Liver (tissue), 9 donors: ENCODE measurements around the gene PLCB4. TPM values are rescaled to one million over a fixed set of nuclear protein-coding genes. Genes with fewer than 3 reads are reported as not detected.

Experiments used
- DNase-seq: peaks from one replicate; pipeline ENCODE4 v3.0.0-alpha.2; 2017; ENCODE audit warnings: low spot score
- H3K27ac ChIP-seq, 2 donors: one replicate each; pipeline ENCODE4 v1.7.0; 2013; ENCODE audit warnings: inconsistent platforms in 2 of 2, low read length in 2 of 2, control low read depth in 1 of 2, low read depth in 1 of 2, mild to moderate bottlenecking in 1 of 2
- H3K27me3 ChIP-seq, 4 donors: one replicate each; pipeline versions ENCODE4 v1.6.1 to v1.7.0; 2013; ENCODE audit warnings: low read length in 3 of 4, inconsistent platforms in 1 of 4, mild to moderate bottlenecking in 1 of 4, moderate library complexity in 1 of 4; ENCODE audit not compliant: control insufficient read depth in 4 of 4, insufficient read depth in 4 of 4
- H3K36me3 ChIP-seq, 4 donors: one replicate each; pipeline versions ENCODE4 v1.6.1 to v1.7.0; 2013; ENCODE audit warnings: low read length in 3 of 4, mild to moderate bottlenecking in 3 of 4, low read depth in 1 of 4, moderate library complexity in 1 of 4; ENCODE audit not compliant: control insufficient read depth in 4 of 4, insufficient read depth in 3 of 4
- H3K4me1 ChIP-seq, 4 donors: one replicate each; pipeline versions ENCODE4 v1.6.1 to v1.7.0; 2013; ENCODE audit warnings: low read length in 3 of 4, mild to moderate bottlenecking in 3 of 4, moderate library complexity in 1 of 4; ENCODE audit not compliant: control insufficient read depth in 4 of 4, insufficient read depth in 4 of 4
- H3K4me3 ChIP-seq, 3 donors: one replicate each; pipeline versions ENCODE4 v1.6.1 to v1.7.0; 2013; ENCODE audit warnings: low read length in 3 of 3, control low read depth in 1 of 3, low read depth in 1 of 3, mild to moderate bottlenecking in 1 of 3
- H3K9ac ChIP-seq, 2 donors: one replicate each; pipeline ENCODE4 v1.7.0; 2013; ENCODE audit warnings: low read length in 2 of 2, mild to moderate bottlenecking in 2 of 2, moderate library complexity in 2 of 2, control low read depth in 1 of 2, low read depth in 1 of 2
- H3K9me3 ChIP-seq, 4 donors: one replicate each; pipeline versions ENCODE4 v1.6.1 to v1.7.0; 2013; ENCODE audit warnings: low read length in 3 of 4; ENCODE audit not compliant: control insufficient read depth in 4 of 4
- ATF3 ChIP-seq: IDR thresholded peaks from 2 replicates; pipeline ENCODE4 v1.6.1; 2016; ENCODE audit warnings: antibody characterized with exemption
- EGR1 ChIP-seq, 2 donors: IDR thresholded peaks; 2 replicates each; pipeline ENCODE4 v1.6.1; 2016 to 2018; ENCODE audit warnings: antibody characterized with exemption in 2 of 2, low read depth in 2 of 2
- FOXA1 ChIP-seq: IDR thresholded peaks from 2 replicates; pipeline ENCODE4 v1.6.1; 2016; ENCODE audit warnings: antibody characterized with exemption
- FOXA2 ChIP-seq: IDR thresholded peaks from 2 replicates; pipeline ENCODE4 v1.6.1; 2016; ENCODE audit warnings: antibody characterized with exemption
- GABPA ChIP-seq, 2 donors: IDR thresholded peaks in 1 of 2; conservative IDR thresholded peaks in 1 of 2; 2 replicates each; pipeline ENCODE4 v1.6.1; 2016; ENCODE audit warnings: antibody characterized with exemption in 2 of 2, mild to moderate bottlenecking in 1 of 2, moderate library complexity in 1 of 2
- HNF4A ChIP-seq, 2 donors: conservative IDR thresholded peaks; 2 replicates each; pipeline ENCODE4 v1.6.1; 2016; ENCODE audit warnings: antibody characterized with exemption in 2 of 2, mild to moderate bottlenecking in 2 of 2
- HNF4G ChIP-seq: IDR thresholded peaks from 2 replicates; pipeline ENCODE4 v1.6.1; 2016; ENCODE audit warnings: antibody characterized with exemption
- JUND ChIP-seq, 2 donors: IDR thresholded peaks; 2 replicates each; pipeline ENCODE4 v1.6.1; 2016; ENCODE audit warnings: antibody characterized with exemption in 2 of 2
- NR2F2 ChIP-seq: IDR thresholded peaks from 2 replicates; pipeline ENCODE4 v1.6.1; 2016; ENCODE audit warnings: antibody characterized with exemption
- RAD21 ChIP-seq, 2 donors: IDR thresholded peaks; 2 replicates each; pipeline ENCODE4 v1.6.1; 2016; ENCODE audit warnings: antibody characterized with exemption in 2 of 2, mild to moderate bottlenecking in 2 of 2
- RXRA ChIP-seq, 2 donors: IDR thresholded peaks; 2 replicates each; pipeline ENCODE4 v1.6.1; 2017 to 2018; ENCODE audit warnings: antibody characterized with exemption in 2 of 2, mild to moderate bottlenecking in 1 of 2
- SP1 ChIP-seq: IDR thresholded peaks from 2 replicates; pipeline ENCODE4 v1.6.1; 2018; ENCODE audit warnings: antibody characterized with exemption, mild to moderate bottlenecking
- TAF1 ChIP-seq: conservative IDR thresholded peaks from 2 replicates; pipeline ENCODE4 v1.6.1; 2016; ENCODE audit warnings: antibody characterized with exemption, mild to moderate bottlenecking
- YY1 ChIP-seq: IDR thresholded peaks from 2 replicates; pipeline ENCODE4 v1.6.1; 2016; ENCODE audit warnings: antibody characterized with exemption, mild to moderate bottlenecking
- ZBTB33 ChIP-seq: IDR thresholded peaks from 2 replicates; pipeline ENCODE4 v1.6.1; 2016; ENCODE audit warnings: antibody characterized with exemption
- WGBS: extraction: QIAGEN DNeasy Blood & Tissue Kit; methylation state at CpG from one replicate; pipeline ENCODE4 v1.1.7; 2013; 5-methylcytosine and 5-hydroxymethylcytosine counted together
- polyA plus RNA-seq, 2 donors: library from polyadenylated mRNA; stranded (reverse) in 1 of 2; unstranded in 1 of 2; fragments of 200-250 nt in 1 of 2; fragments of >200 nt in 1 of 2; fragmentation: Nextera tagmentation in 1 of 2; extraction: Ambion mirVana in 1 of 2; gene quantifications; one replicate each; pipeline versions ENCODE4 v1.2.1 to v1.2.3, GENCODE V29; 2013 to 2015
- total RNA-seq, 2 donors: library from RNA; depleted of rRNA; stranded (reverse); fragments of >200 nt; gene quantifications; one replicate each; pipeline ENCODE4 v1.2.3, GENCODE V29; 2014
- TF ChIP-seq, protein P1 (sequence below): fragments of 150-350 bp; IDR thresholded peaks from 2 replicates; pipeline ENCODE4 v1.5.1; 2017; ENCODE audit warnings: improper control_type of control experiment, low read depth, low read length; ENCODE audit not compliant: missing input control
- TF ChIP-seq, protein P2 (sequence below): IDR thresholded peaks from 2 replicates; pipeline ENCODE4 v1.6.1; 2016; ENCODE audit warnings: antibody characterized with exemption
- donor health status: healthy.
- donor health status: healthy.
- donor health status: healthy.
- donor health status: healthy.
- donor health status: healthy.

Gene PLCB4
- total and polyA plus RNA-seq, 4 donors, result 0.14 to 0.67 (median 0.30) TPM

- no peak for DNase-seq
- Histone ChIP-seq H3K9me3 (no peaks in the 10 kb centered on the region), H3K4me3 (no peak overlapping the region), H3K36me3 (no peaks in the 10 kb centered on the region), H3K4me1 (no peaks in the 10 kb centered on the region), H3K27me3 (peaks cover 0 to 3% (median 0%) of the 10 kb centered on the region in 4 donors), H3K27ac (no peak overlapping the region), H3K9ac (no peak overlapping the region)
- 74% methylated on average over 4 of the region's 4 CpGs for WGBS
- TF ChIP-seq SP1 (no peak), RAD21 (IDR thresholded peaks at IDR 0.05) (no peak), JUND (IDR thresholded peaks at IDR 0.05) (no peak), NR2F2 (no peak), FOXA2 (no peak), HNF4A (conservative IDR thresholded peaks at IDR 0.05) (no peak)
- TF ChIP-seq, protein P1, sequence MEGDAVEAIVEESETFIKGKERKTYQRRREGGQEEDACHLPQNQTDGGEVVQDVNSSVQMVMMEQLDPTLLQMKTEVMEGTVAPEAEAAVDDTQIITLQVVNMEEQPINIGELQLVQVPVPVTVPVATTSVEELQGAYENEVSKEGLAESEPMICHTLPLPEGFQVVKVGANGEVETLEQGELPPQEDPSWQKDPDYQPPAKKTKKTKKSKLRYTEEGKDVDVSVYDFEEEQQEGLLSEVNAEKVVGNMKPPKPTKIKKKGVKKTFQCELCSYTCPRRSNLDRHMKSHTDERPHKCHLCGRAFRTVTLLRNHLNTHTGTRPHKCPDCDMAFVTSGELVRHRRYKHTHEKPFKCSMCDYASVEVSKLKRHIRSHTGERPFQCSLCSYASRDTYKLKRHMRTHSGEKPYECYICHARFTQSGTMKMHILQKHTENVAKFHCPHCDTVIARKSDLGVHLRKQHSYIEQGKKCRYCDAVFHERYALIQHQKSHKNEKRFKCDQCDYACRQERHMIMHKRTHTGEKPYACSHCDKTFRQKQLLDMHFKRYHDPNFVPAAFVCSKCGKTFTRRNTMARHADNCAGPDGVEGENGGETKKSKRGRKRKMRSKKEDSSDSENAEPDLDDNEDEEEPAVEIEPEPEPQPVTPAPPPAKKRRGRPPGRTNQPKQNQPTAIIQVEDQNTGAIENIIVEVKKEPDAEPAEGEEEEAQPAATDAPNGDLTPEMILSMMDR, result no peak
- TF ChIP-seq, protein P2, sequence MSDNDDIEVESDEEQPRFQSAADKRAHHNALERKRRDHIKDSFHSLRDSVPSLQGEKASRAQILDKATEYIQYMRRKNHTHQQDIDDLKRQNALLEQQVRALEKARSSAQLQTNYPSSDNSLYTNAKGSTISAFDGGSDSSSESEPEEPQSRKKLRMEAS, result no peak
These were observed 43.2 kb upstream of the PLCB4 start for GRCh38 chr20:9025643-9026042.

DNA sequence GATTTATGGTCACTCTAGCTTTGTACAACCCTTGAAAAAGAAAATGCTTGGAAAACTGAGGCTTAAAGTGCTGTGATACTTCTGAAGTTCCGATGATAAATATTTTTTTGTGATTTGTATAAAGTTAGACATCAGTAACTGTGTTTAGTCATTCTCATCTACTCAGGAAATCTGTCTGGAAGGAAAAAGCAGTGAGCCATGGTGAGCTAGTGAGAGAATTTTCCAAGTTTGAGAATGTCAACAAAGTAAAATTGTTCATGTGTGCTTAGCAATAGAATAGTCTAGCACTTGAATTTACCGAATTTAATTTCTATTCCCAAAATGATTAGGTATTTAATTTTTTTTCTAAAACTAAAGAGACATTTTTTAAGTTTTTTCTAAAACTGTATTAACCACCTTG lies 41.3 kb upstream of the PLCB4 start:
- WGBS, result 63% methylated on average over 2 of the region's 2 CpGs
- H3K36me3 ChIP-seq, result no peaks in the 10 kb centered on the region
- no peak overlapping the region for H3K4me3 ChIP-seq
- H3K27me3 ChIP-seq, result peaks cover 0 to 3% (median 0%) of the 10 kb centered on the region in 4 donors
- no peak overlapping the region for H3K9ac ChIP-seq
- no peaks in the 10 kb centered on the region for H3K9me3 ChIP-seq
- no peak overlapping the region for H3K27ac ChIP-seq
- DNase-seq, result no peak
- TF ChIP-seq SP1 (no peak), YY1 (no peak), HNF4A (conservative IDR thresholded peaks at IDR 0.05) (no peak), NR2F2 (no peak), RAD21 (IDR thresholded peaks at IDR 0.05) (no peak), JUND (IDR thresholded peaks at IDR 0.05) (no peak), FOXA1 (no peak), TAF1 (no peak)
- TF ChIP-seq, protein P1, result no peak
- no peaks in the 10 kb centered on the region for H3K4me1 ChIP-seq

DNA sequence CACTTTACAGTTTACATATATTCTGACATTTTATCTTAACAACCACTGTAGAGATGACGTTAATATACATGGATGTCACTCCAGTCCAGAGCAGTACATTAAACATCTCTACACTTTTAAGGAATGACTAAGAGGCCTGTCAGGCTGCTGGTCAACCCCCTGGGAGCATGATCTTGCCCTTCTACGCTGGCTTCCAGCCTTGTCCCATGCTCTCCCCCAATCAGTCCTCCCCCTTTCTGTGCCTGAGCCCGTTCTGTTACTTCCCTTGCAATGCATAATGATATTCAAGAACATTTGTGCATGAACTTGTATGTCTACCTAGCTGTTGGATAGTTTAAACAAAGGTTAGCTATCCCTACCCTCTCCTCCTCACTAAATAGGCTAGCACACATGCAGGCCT lies 40.5 kb upstream of the PLCB4 start:
- WGBS, result 73% methylated on average over 3 of the region's 3 CpGs
- no peak overlapping the region for H3K9ac ChIP-seq
- no peaks in the 10 kb centered on the region for H3K27me3 ChIP-seq
- no peaks in the 10 kb centered on the region for H3K36me3 ChIP-seq
- TF ChIP-seq JUND (IDR thresholded peaks at IDR 0.05), result no peak
- TF ChIP-seq, protein P2, result no peak
- no peak for TF ChIP-seq FOXA2
- TF ChIP-seq EGR1 (IDR thresholded peaks at IDR 0.05; ENCODE audit: low read depth in 2 of 2), result no peak
- TF ChIP-seq YY1, result no peak
- TF ChIP-seq GABPA (IDR thresholded peaks at IDR 0.05 in 1 of 2, conservative IDR thresholded peaks at IDR 0.05 in 1 of 2), result no peak
- TF ChIP-seq RXRA (IDR thresholded peaks at IDR 0.05), result no peak
- no peak for TF ChIP-seq TAF1
- no peak for TF ChIP-seq RAD21 (IDR thresholded peaks at IDR 0.05)
- TF ChIP-seq ZBTB33, result no peak
- TF ChIP-seq FOXA1, result no peak
- TF ChIP-seq ATF3, result no peak
- TF ChIP-seq NR2F2, result no peak
- no peak for TF ChIP-seq HNF4A (conservative IDR thresholded peaks at IDR 0.05)
- no peak for TF ChIP-seq HNF4G
- TF ChIP-seq, protein P1, result no peak
- no peak for DNase-seq
- no peak overlapping the region for H3K27ac ChIP-seq
- H3K4me3 ChIP-seq, result no peak overlapping the region
- H3K4me1 ChIP-seq, result no peaks in the 10 kb centered on the region
- no peaks in the 10 kb centered on the region for H3K9me3 ChIP-seq
